Measurements from ENCODE around the gene KCNMB2. TPM values are rescaled to one million over a fixed set of nuclear protein-coding genes. Genes with fewer than 3 reads are reported as not detected.

Gene KCNMB2
- total RNA-seq, 4 donors from 2014 or later, result not detected

DNA sequence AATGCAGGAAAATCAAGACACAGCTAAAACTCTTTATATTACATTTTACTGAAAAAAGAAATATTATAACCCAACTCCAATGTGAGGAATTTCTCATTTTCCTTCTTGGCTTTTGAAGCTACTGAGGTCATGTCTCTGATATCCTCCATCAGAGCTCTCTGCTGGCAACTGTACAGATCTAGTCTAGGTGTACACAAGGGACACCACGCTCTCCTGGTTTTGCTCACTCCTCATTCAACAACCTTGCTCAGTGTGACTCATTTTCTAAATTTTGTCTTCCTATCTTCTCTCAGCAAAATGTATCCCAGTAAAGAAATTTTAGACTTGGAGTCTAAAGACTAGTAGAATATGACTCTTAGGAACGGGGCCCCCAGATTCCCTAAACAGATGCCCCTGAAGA, 144.3 kb downstream of the KCNMB2 start:
- H3K9me3 ChIP-seq, result no peaks in the 10 kb centered on the region
- DNase-seq, result no peak
- no peaks in the 10 kb centered on the region for H3K27me3 ChIP-seq
- H3K4me3 ChIP-seq, result no peak overlapping the region
- intact Hi-C loops (cut with DNase I; ENCODE audit: low total_unique reads) (no loop called here), in situ Hi-C loops (cut with MboI; ENCODE audit: low sequenced_read_pairs in 4 of 4) (no loop called here)
- ATAC-seq, result no peak
- H3K27ac ChIP-seq, result no peak overlapping the region
- H3K4me1 ChIP-seq, result no peaks in the 10 kb centered on the region
- H3K36me3 ChIP-seq, result no peaks in the 10 kb centered on the region
- TF ChIP-seq, protein P1, sequence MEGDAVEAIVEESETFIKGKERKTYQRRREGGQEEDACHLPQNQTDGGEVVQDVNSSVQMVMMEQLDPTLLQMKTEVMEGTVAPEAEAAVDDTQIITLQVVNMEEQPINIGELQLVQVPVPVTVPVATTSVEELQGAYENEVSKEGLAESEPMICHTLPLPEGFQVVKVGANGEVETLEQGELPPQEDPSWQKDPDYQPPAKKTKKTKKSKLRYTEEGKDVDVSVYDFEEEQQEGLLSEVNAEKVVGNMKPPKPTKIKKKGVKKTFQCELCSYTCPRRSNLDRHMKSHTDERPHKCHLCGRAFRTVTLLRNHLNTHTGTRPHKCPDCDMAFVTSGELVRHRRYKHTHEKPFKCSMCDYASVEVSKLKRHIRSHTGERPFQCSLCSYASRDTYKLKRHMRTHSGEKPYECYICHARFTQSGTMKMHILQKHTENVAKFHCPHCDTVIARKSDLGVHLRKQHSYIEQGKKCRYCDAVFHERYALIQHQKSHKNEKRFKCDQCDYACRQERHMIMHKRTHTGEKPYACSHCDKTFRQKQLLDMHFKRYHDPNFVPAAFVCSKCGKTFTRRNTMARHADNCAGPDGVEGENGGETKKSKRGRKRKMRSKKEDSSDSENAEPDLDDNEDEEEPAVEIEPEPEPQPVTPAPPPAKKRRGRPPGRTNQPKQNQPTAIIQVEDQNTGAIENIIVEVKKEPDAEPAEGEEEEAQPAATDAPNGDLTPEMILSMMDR (IDR thresholded peaks at IDR 0.05 in 4 of 5, conservative IDR thresholded peaks at IDR 0.05 in 1 of 5), result no peak
- no peak for TF ChIP-seq POLR2A (IDR thresholded peaks at IDR 0.05)

DNA sequence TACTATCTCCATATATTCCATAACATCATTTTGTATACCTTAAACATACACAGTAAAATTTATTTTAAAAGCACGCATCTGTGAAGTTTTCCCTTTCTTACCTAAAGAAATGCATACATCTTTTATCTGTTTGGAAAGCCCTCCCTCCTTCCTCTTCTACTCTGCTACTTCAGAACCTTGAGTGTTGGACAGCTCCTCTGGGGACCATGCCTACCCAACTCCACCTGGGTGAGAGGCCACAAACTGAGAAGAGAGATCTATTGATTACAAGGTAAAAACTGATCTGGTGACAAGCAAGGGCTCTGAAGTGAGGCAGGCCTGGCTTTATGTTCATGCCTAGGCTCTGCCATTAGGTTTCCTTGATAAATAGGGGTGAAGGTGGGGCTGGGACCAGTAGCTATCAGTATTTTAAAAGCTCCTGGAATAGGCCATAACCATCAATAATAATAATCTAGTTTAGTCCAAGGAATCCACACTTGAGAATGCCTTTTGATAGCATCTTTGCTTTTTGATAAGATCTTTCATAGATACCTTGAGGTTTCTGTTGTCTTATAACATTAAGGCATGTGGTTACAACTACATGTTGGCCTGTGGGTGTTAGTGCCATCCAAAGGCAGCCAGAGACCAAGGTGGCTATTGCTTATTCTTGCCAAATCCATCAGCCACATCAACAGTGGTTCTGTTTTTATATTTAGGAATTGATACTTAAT, 148.8 kb downstream of the KCNMB2 start:
- Histone ChIP-seq H3K4me1 (no peaks in the 10 kb centered on the region), H3K27me3 (no peaks in the 10 kb centered on the region), H3K4me3 (no peak overlapping the region), H3K27ac (no peak overlapping the region), H3K36me3 (no peaks in the 10 kb centered on the region), H3K9me3 (no peaks in the 10 kb centered on the region)
- no peak for DNase-seq
- TF ChIP-seq, protein P1 (IDR thresholded peaks at IDR 0.05 in 4 of 5, conservative IDR thresholded peaks at IDR 0.05 in 1 of 5), result no peak
- no peak for ATAC-seq
- intact Hi-C loops (cut with DNase I; ENCODE audit: low total_unique reads) (no loop called here), in situ Hi-C loops (cut with MboI; ENCODE audit: low sequenced_read_pairs in 4 of 4) (no loop called here)

DNA sequence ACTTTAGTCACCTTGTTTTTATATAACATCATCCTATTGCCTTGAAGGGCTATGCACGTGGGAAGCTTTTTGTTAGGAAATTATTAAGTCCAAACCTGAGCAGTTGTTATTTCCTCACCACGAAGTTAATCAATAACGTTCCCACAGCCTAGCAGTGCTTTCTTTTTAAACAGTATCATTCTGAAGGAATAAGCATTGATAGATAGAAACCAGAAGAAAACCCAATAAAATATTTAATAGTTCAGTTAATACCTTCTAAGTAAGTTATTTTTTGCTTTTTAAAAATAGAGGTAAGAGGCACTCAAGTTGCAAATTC, 149.3 kb downstream of the KCNMB2 start:
- TF ChIP-seq POLR2A (IDR thresholded peaks at IDR 0.05), result no peak
- TF ChIP-seq, protein P1 (IDR thresholded peaks at IDR 0.05 in 4 of 5, conservative IDR thresholded peaks at IDR 0.05 in 1 of 5), result no peak
- no peak overlapping the region for H3K4me3 ChIP-seq
- intact Hi-C loops (cut with DNase I; ENCODE audit: low total_unique reads) (no loop called here), in situ Hi-C loops (cut with MboI; ENCODE audit: low sequenced_read_pairs in 4 of 4) (no loop called here)
- DNase-seq (no peak), ATAC-seq (no peak)
- no peaks in the 10 kb centered on the region for H3K9me3 ChIP-seq
- H3K27ac ChIP-seq, result no peak overlapping the region
- H3K36me3 ChIP-seq, result no peaks in the 10 kb centered on the region
- H3K4me1 ChIP-seq, result no peaks in the 10 kb centered on the region
- H3K27me3 ChIP-seq, result no peaks in the 10 kb centered on the region

DNA sequence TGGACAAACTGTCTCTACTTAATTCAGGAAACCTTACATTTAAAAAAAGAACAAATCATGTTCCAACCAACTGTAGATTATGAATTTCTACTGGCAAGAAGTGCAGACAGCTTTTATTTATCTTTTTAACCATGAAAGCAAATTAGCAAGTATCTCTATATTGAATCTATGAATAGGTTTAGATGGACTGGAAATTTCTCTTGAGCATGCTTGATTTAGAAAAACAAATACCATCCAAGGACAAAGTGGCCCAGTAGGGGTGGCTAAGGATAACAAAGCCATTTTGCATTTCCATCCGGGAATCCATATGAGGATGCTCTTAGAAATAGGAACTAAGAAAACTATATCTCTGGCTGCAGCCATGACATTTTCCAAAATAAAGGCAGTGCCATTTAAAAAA, 150.6 kb downstream of the KCNMB2 start:
- H3K4me3 ChIP-seq, result no peak overlapping the region
- no peaks in the 10 kb centered on the region for H3K36me3 ChIP-seq
- in situ Hi-C loops (cut with MboI; ENCODE audit: low sequenced_read_pairs in 4 of 4) (no loop called here), intact Hi-C loops (cut with DNase I; ENCODE audit: low total_unique reads) (no loop called here)
- DNase-seq (no peak), ATAC-seq (no peak)
- no peaks in the 10 kb centered on the region for H3K4me1 ChIP-seq
- no peak overlapping the region for H3K27ac ChIP-seq
- H3K27me3 ChIP-seq, result no peaks in the 10 kb centered on the region
- H3K9me3 ChIP-seq, result no peaks in the 10 kb centered on the region
- TF ChIP-seq, protein P1 (IDR thresholded peaks at IDR 0.05 in 4 of 5, conservative IDR thresholded peaks at IDR 0.05 in 1 of 5), result no peak
- TF ChIP-seq POLR2A (IDR thresholded peaks at IDR 0.05), result no peak

DNA sequence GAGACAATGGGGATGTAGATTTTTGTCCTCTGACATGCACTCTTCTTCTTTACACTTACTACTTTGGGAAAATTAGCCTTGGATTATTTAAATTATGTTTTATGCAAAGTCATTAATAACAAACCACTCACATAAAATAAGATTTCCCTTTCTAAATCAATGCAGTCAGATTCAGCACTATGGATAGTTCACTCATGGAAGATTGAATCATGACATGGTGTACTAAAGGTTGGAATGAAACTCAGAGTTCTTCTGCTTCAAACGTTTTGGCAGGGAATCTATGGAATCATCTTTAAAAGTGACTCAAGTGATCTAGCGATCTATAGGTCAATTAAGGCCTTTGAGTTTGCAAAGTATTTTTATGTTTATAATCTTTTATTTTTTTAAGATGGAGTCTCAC, 154.3 kb downstream of the KCNMB2 start:
- Histone ChIP-seq H3K9me3 (no peaks in the 10 kb centered on the region), H3K27me3 (no peaks in the 10 kb centered on the region), H3K4me3 (no peak overlapping the region), H3K4me1 (no peaks in the 10 kb centered on the region), H3K27ac (no peak overlapping the region), H3K36me3 (no peaks in the 10 kb centered on the region)
- TF ChIP-seq, protein P1 (IDR thresholded peaks at IDR 0.05 in 4 of 5, conservative IDR thresholded peaks at IDR 0.05 in 1 of 5), result no peak
- TF ChIP-seq POLR2A (IDR thresholded peaks at IDR 0.05), result no peak
- ATAC-seq (no peak), DNase-seq (no peak)
- in situ Hi-C loops (cut with MboI; ENCODE audit: low sequenced_read_pairs in 4 of 4) (no loop called here), intact Hi-C loops (cut with DNase I; ENCODE audit: low total_unique reads) (no loop called here)

Data from gastrocnemius medialis (tissue), 4 donors.